GM12878 (cell line): Measurements from ENCODE around the gene WDR86. TPM values are rescaled to one million over a fixed set of nuclear protein-coding genes. Genes with fewer than 3 reads are reported as not detected.

Experiments used
- BRCA1 ChIP-seq: IDR thresholded peaks from 2 replicates; pipeline ENCODE4 v1.6.1; 2011; ENCODE audit warnings: low read depth, low read length, improper control_type of control experiment
- MYC ChIP-seq: IDR thresholded peaks from 2 replicates; pipeline ENCODE4 v1.6.1; 2011; ENCODE audit warnings: mild to moderate bottlenecking, low read length, moderate library complexity, inconsistent platforms; ENCODE audit not compliant: insufficient read depth, insufficient replicate concordance, insufficient read length, severe bottlenecking
- NR2C1 ChIP-seq: fragments of 450-650 bp; IDR thresholded peaks from 2 replicates; pipeline ENCODE4 v1.6.1; 2017; ENCODE audit warnings: antibody characterized with exemption, mild to moderate bottlenecking, moderate library complexity
- SRF ChIP-seq, 2 experiments: IDR thresholded peaks; 2 replicates each; pipeline ENCODE4 v1.6.1; 2011; ENCODE audit warnings: low read depth in 2 of 2, low read length in 2 of 2, mild to moderate bottlenecking in 1 of 2, moderate library complexity in 1 of 2
- YY1 ChIP-seq: IDR thresholded peaks from 2 replicates; pipeline ENCODE4 v1.6.1; 2011; ENCODE audit warnings: low read depth, mild to moderate bottlenecking, low read length
- ZNF24 ChIP-seq: fragments of 450-650 bp; IDR thresholded peaks from 2 replicates; pipeline ENCODE4 v1.6.1; 2017; ENCODE audit warnings: antibody characterized with exemption, mild to moderate bottlenecking
- polyA plus RNA-seq, 11 experiments: library from polyadenylated mRNA; depleted of rRNA in 4 of 11; unstranded in 6 of 11; stranded (reverse) in 5 of 11; fragments of >200 nt; fragmentation: Nextera tagmentation in 4 of 11; fragmentation: Illumina TruSeq in 1 of 11; extraction: Ambion mirVana in 4 of 11; extraction: Trizol in 1 of 11; gene quantifications; 1 replicate in 1 of 11; 2 replicates in 10 of 11; pipeline versions ENCODE4 v1.2.1 to v1.2.3, GENCODE V29; 2011 to 2016; ENCODE audit warnings: inconsistent platforms in 2 of 11, missing spikeins in 2 of 11, low read depth in 1 of 11
- total RNA-seq, 4 experiments: library from RNA; depleted of rRNA in 3 of 4; stranded (reverse); fragments of >200 nt in 3 of 4; fragmentation: Illumina TruSeq in 1 of 4; extraction: Trizol in 1 of 4; gene quantifications; 2 replicates each; pipeline versions ENCODE4 v1.2.1 to v1.2.3, GENCODE V29; 2013 to 2021
- TF ChIP-seq, protein P1 (sequence below): fragments of 450-650 bp; IDR thresholded peaks from 2 replicates; pipeline ENCODE4 v1.6.1; 2017; ENCODE audit warnings: antibody characterized with exemption, mild to moderate bottlenecking, moderate library complexity
- TF ChIP-seq, protein P2 (sequence below): fragments of 450-650 bp; formaldehyde crosslinking; IDR thresholded peaks from 2 replicates; pipeline ENCODE4 v1.4.0; 2020; ENCODE audit warnings: mild to moderate bottlenecking, moderate library complexity
- TF ChIP-seq, protein P3 (sequence below): IDR thresholded peaks from 2 replicates; pipeline ENCODE4 v1.6.1; 2011; ENCODE audit warnings: mild to moderate bottlenecking, low read depth, low read length, moderate library complexity; ENCODE audit not compliant: insufficient replicate concordance
- TF ChIP-seq, protein P4 (sequence below): IDR thresholded peaks from 2 replicates; pipeline ENCODE4 v1.6.1; 2011; ENCODE audit warnings: low read depth, low read length, improper control_type of control experiment, borderline replicate concordance
- TF ChIP-seq, protein P5 (sequence below): fragments of 450-650 bp; IDR thresholded peaks from 2 replicates; pipeline ENCODE4 v1.6.1; 2017; ENCODE audit warnings: borderline replicate concordance

The WDR86 gene
- total and polyA plus RNA-seq, 10 of the 15 experiments (the other 5 are each of a cell fraction or from before 2014, with no cell fraction given): 0.05 to 0.19 (median 0.15) TPM; not detected in 7

DNA sequence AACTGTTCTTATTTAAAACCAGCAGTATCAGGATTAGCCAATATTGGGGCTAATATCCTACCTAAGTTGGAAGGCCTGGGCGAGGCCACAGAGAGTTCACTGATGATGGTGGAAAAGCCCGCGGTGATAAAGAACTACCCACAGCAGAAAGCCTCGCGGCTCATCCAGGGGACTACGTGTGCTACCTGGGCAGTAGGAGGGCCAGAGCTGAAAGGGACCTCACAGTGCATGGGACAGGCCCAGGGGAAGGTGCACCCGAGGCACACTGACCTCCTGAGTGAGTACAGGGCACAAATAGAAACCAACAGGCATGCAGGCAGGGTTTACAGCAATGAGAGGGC is 1.4 kb downstream of the WDR86 start (continued):
- TF ChIP-seq NR2C1 (no peak), BRCA1 (no peak), ZNF24 (no peak), SRF (IDR thresholded peaks at IDR 0.05; ENCODE audit: low read depth in 2 of 2, low read length in 2 of 2) (no peak), YY1 (no peak), MYC (no peak)
- TF ChIP-seq, protein P1, sequence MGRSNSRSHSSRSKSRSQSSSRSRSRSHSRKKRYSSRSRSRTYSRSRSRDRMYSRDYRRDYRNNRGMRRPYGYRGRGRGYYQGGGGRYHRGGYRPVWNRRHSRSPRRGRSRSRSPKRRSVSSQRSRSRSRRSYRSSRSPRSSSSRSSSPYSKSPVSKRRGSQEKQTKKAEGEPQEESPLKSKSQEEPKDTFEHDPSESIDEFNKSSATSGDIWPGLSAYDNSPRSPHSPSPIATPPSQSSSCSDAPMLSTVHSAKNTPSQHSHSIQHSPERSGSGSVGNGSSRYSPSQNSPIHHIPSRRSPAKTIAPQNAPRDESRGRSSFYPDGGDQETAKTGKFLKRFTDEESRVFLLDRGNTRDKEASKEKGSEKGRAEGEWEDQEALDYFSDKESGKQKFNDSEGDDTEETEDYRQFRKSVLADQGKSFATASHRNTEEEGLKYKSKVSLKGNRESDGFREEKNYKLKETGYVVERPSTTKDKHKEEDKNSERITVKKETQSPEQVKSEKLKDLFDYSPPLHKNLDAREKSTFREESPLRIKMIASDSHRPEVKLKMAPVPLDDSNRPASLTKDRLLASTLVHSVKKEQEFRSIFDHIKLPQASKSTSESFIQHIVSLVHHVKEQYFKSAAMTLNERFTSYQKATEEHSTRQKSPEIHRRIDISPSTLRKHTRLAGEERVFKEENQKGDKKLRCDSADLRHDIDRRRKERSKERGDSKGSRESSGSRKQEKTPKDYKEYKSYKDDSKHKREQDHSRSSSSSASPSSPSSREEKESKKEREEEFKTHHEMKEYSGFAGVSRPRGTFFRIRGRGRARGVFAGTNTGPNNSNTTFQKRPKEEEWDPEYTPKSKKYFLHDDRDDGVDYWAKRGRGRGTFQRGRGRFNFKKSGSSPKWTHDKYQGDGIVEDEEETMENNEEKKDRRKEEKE: no peak
- TF ChIP-seq, protein P2, sequence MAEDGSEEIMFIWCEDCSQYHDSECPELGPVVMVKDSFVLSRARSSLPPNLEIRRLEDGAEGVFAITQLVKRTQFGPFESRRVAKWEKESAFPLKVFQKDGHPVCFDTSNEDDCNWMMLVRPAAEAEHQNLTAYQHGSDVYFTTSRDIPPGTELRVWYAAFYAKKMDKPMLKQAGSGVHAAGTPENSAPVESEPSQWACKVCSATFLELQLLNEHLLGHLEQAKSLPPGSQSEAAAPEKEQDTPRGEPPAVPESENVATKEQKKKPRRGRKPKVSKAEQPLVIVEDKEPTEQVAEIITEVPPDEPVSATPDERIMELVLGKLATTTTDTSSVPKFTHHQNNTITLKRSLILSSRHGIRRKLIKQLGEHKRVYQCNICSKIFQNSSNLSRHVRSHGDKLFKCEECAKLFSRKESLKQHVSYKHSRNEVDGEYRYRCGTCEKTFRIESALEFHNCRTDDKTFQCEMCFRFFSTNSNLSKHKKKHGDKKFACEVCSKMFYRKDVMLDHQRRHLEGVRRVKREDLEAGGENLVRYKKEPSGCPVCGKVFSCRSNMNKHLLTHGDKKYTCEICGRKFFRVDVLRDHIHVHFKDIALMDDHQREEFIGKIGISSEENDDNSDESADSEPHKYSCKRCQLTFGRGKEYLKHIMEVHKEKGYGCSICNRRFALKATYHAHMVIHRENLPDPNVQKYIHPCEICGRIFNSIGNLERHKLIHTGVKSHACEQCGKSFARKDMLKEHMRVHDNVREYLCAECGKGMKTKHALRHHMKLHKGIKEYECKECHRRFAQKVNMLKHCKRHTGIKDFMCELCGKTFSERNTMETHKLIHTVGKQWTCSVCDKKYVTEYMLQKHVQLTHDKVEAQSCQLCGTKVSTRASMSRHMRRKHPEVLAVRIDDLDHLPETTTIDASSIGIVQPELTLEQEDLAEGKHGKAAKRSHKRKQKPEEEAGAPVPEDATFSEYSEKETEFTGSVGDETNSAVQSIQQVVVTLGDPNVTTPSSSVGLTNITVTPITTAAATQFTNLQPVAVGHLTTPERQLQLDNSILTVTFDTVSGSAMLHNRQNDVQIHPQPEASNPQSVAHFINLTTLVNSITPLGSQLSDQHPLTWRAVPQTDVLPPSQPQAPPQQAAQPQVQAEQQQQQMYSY (CRISPR knock-in tag): no peak
- TF ChIP-seq, protein P3, sequence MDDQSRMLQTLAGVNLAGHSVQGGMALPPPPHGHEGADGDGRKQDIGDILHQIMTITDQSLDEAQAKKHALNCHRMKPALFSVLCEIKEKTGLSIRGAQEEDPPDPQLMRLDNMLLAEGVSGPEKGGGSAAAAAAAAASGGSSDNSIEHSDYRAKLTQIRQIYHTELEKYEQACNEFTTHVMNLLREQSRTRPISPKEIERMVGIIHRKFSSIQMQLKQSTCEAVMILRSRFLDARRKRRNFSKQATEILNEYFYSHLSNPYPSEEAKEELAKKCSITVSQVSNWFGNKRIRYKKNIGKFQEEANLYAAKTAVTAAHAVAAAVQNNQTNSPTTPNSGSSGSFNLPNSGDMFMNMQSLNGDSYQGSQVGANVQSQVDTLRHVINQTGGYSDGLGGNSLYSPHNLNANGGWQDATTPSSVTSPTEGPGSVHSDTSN: no peak
- TF ChIP-seq, protein P4, sequence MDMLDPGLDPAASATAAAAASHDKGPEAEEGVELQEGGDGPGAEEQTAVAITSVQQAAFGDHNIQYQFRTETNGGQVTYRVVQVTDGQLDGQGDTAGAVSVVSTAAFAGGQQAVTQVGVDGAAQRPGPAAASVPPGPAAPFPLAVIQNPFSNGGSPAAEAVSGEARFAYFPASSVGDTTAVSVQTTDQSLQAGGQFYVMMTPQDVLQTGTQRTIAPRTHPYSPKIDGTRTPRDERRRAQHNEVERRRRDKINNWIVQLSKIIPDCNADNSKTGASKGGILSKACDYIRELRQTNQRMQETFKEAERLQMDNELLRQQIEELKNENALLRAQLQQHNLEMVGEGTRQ: no peak
- TF ChIP-seq, protein P5, sequence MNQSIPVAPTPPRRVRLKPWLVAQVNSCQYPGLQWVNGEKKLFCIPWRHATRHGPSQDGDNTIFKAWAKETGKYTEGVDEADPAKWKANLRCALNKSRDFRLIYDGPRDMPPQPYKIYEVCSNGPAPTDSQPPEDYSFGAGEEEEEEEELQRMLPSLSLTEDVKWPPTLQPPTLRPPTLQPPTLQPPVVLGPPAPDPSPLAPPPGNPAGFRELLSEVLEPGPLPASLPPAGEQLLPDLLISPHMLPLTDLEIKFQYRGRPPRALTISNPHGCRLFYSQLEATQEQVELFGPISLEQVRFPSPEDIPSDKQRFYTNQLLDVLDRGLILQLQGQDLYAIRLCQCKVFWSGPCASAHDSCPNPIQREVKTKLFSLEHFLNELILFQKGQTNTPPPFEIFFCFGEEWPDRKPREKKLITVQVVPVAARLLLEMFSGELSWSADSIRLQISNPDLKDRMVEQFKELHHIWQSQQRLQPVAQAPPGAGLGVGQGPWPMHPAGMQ: no peak
